COR-L47 (cell line): ENCODE results near the gene POT1.
A peak's percentile ranks its signal among the peaks of the same experiment; 100 is the strongest.
"Not testable (repeated sequence)": the region's sequence is repeated elsewhere in the genome, so short reads cannot be mapped to it uniquely, and the experiment has no call there.

Source experiments
- DNase-seq: peaks from one replicate; lab custom pipeline; 2025; lab: John Stamatoyannopoulos, UW

The POT1 gene

GRCh38 chr7:124929467-124930172, at the start of gene POT1:
Gene POT1 (minus strand): TSS chr7:124929825. CDS start chr7:124897173, 32,652 bp downstream.
- peak; percentile 99 for DNase-seq

GRCh38 chr7:124975131-124975530, 45.5 kb upstream of the POT1 start:
- DNase-seq, result not testable (repeated sequence)

- DNase-seq, result no peak
Observed at GRCh38 chr7:124965553-124965952, 35.9 kb upstream of the POT1 start.

DNA sequence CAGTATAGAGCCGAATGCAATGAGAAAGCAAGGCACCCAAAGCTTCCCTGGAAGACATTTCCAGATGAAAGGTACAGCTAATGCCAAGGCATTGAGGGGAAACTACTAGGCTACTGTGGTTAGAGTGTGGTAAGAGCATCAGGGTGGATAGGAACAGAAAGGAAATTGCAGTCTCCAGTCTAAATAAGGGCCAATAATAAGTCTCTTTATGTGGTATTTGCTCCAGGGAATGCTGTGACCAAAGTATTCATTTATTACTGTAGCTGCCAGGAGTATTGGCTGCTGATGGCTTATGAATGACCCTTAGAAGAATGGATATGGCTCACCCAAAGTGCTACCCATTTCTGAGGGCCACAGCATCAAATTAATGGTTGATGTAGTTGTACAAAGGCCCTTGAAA, 30.1 kb upstream of the POT1 start:
- DNase-seq, result no peak

GRCh38 chr7:124957952-124958351, 28.3 kb upstream of the POT1 start:
- DNase-seq, result not testable (repeated sequence)

- no peak for DNase-seq
Observed at GRCh38 chr7:124956160-124956559, 26.5 kb upstream of the POT1 start.

GRCh38 chr7:124954790-124955189, 25.2 kb upstream of the POT1 start:
- DNase-seq, result no peak

DNA sequence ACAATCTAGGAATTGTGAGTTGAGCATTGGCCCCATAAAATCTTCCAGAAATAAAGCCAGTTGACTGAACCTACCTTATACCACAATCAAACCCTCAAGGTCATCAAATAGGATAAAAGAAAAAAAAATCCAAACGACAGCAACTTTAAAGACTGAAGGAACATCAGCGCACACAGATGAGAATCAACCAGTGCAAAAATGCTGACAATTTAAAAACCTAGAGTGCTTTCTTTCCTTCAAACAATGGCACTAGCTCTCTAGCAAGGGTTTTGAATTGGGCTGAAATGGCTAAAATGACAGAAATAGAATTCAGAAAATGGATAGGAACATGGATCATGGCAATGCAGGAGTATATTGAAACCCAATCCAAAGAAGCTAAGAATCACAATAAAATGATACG, 16.1 kb upstream of the POT1 start:
- no peak for DNase-seq

DNA sequence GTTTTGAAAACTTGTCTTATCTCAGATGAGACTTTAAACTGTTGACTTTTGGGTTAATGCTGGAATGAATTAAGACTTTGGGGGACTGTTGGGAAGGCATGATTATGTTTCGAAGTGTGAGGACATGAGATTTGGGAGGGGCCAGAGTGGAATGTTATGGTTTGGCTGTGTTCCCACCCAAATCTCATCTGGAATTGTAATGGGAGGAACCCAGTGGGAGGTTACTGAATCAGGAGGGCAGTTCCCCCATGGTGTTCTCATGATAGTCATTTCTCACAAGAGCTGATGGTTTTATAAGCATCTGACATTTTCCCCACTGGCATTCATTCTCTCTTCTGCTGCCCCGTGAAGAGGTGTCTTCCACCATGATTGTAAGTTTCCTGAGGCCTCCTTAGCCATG, 13.8 kb upstream of the POT1 start:
- no peak for DNase-seq

DNA sequence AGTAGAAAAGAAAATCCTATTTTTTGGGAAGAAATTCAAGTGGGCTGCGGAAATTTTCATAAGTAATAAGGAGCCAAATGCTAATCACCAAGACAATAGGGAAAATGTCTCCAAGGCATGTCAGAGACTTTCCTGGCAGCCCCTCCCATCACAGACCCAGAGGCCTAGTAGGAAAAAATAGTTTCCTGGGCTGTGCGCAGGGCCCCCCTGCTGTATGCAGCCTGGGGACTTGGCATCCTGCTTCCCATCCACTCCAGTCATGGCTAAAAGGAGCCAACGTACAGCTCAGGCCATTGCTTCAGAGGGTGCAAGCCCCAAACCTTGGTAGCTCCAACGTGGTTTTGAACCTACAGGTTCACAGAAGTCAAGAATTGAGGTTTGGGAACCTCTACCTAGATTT, 12.8 kb upstream of the POT1 start:
- no peak for DNase-seq

DNA sequence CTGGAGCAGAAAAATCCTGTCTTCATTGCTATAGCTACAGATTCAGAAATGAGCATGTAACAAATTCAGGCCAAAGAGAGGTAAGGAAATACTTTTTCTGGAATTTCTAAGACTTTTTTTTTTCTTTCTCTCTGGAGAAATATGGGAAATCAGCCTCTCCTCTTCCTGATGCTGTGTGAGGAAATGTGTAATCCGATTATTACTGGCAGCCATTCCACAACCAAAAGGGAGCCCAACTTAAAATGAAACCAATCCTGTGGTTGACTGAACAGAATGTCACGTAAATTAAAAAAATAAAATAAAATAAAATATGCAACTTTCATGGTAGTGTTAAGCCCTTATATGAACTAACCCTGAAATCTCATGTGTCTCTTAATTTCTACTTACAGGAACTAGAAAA, 10.7 kb upstream of the POT1 start:
- no peak for DNase-seq

DNA sequence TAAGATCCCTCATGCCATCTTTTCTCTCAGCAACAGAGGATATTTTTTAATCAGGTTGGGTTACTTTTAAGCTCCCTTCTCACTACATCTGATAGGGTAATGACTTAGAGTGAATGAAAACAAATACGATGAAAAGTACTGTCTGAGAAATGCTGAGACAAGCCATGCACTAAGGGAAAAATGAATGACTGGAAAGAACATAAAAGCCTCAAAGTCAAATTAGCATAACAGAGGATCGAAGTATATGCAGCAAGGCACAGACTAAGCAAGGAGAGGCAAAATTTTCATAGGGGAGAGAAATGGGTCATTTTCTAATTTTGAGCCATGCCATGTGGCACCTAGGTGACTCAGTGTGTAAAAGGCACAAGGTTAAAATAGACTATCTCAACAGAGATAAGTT, 8.5 kb upstream of the POT1 start:
- no peak for DNase-seq

GRCh38 chr7:124937076-124937475, 7.5 kb upstream of the POT1 start:
- no peak for DNase-seq

DNA sequence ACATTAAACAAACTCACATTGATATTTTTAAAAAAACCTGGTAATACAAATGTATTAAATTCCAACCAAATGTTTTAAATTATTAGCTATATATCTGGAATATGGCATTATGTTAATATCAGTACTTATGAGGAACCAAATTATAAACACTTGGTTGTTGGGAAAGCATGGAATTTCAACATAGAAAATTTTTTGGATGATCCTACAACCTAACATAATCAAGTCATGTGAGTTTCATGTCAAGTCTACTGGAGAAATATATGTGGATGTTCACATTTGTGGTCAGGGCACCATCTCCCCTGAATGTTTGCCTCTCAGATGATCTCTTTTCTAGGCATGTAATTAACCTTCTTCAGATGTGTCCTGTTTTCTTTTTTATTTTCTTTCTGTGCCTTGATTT, 5.2 kb upstream of the POT1 start:
- no peak for DNase-seq

GRCh38 chr7:124930655-124931597, 1.3 kb upstream of the POT1 start:
- DNase-seq, result no peak

GRCh38 chr7:124930173-124930623, 573 bp upstream of the POT1 start:
- DNase-seq, result no peak

GRCh38 chr7:124924906-124925305, 4.7 kb downstream of the POT1 start:
- no peak for DNase-seq

DNA sequence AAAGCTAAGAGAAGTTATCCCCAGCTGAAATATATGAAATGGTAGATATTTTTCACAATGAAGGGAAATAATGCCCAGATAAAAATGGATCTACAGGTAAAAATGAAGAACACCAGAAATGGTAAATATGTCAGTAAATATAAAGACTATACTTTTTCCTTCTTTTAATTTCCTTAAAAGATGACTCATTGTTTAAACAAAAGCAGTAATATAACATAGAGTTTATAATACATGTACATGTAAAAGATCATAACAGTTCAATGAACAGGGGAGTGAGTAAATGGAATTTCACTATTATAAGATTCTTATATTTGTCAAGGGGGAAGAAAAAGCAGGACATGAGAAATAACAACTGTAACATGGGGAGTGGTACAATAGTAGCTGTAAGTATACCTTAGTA, 7.4 kb downstream of the POT1 start:
- no peak for DNase-seq

GRCh38 chr7:124919841-124920240, 9.8 kb downstream of the POT1 start:
- no peak for DNase-seq

GRCh38 chr7:124918662-124919061, 11.0 kb downstream of the POT1 start:
- no peak for DNase-seq

- DNase-seq, result no peak
Observed at GRCh38 chr7:124915242-124915641, 14.4 kb downstream of the POT1 start.

DNA sequence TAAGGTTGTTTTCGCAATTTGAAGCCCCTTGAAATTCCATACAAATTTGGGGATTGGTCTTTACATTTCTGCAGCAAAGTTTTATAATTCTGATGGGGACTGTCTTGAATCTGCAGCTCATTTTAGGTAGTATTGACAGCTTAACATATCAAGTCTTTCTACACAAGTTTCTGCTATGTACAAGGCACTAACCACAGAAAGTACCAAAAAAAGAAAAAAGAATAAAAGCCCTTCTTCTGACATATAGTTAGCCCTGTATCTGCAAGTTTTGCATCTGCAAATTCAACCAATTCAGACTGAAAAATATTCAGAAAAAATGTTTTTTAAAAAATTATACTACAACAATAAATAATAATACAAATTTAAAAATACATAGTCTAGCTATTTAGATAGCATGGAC, 15.3 kb downstream of the POT1 start:
- DNase-seq, result no peak

DNA sequence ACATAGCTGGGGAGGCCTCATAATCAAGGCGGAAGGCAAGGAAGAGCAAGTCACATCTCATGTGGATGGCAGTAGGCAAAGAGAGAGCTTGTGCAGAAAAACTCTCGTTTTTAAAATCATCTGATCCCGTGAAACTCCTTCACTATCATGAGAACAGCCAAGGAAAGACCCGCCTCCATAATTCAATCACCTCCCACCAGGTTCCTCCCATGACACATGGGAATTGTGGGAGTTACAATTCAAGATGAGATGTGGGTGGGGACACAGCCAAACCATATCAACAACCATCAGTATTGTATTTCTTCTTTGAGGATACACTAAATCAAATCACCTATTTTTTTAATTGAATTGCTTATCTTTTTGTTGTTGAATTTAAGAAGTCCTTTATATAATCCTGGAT, 16.7 kb downstream of the POT1 start:
- DNase-seq, result no peak
